ENCODE results near the gene SLC1A5.
A peak's percentile ranks its signal among the peaks of the same experiment; 100 is the strongest.

Gene SLC1A5

GRCh38 chr19:46746281-46747057, 41.9 kb downstream of the SLC1A5 start, which contains the start of gene STRN4:
Gene STRN4, minus strand, starts transcription at chr19:46746450. Its CDS starts 20 bp downstream, at chr19:46746430.
- TF ChIP-seq ZBTB7A (IDR thresholded peaks at IDR 0.05; ENCODE audit: low read depth) (peak; percentile 93), USF1 (IDR thresholded peaks at IDR 0.05) (no peak)

GRCh38 chr19:46745521-46746280, 42.7 kb downstream of the SLC1A5 start, which contains the start of gene FKRP:
Gene FKRP, plus strand, starts transcription at chr19:46746057. Its CDS starts 9,394 bp downstream, at chr19:46755451.
- TF ChIP-seq EGR1 (IDR thresholded peaks at IDR 0.05): no peak
- no peak for TF ChIP-seq MAX (IDR thresholded peaks at IDR 0.05)
- TF ChIP-seq EP300 (IDR thresholded peaks at IDR 0.05; ENCODE audit: borderline replicate concordance): no peak
- TF ChIP-seq TAF1 (IDR thresholded peaks at IDR 0.05; ENCODE audit: low read depth): peak; percentile 82
- no peak for TF ChIP-seq TEAD4 (IDR thresholded peaks at IDR 0.05)
- TF ChIP-seq USF1 (IDR thresholded peaks at IDR 0.05): no peak
- TF ChIP-seq REST (IDR thresholded peaks at IDR 0.05; ENCODE audit: low read depth): no peak
- TF ChIP-seq CEBPB (IDR thresholded peaks at IDR 0.05): no peak
- peak; percentile 93 for TF ChIP-seq YY1 (IDR thresholded peaks at IDR 0.05; ENCODE audit: low read depth)
- no peak for TF ChIP-seq TCF12 (IDR thresholded peaks at IDR 0.05; ENCODE audit: low read depth)
- no peak for TF ChIP-seq FOXM1 (IDR thresholded peaks at IDR 0.05; ENCODE audit: borderline replicate concordance, low read depth)
- no peak for TF ChIP-seq RAD21 (IDR thresholded peaks at IDR 0.05; ENCODE audit: low read depth)
- TF ChIP-seq CREB1 (IDR thresholded peaks at IDR 0.05; ENCODE audit: low read depth): no peak
- no peak for TF ChIP-seq NFIC (IDR thresholded peaks at IDR 0.05)
- TF ChIP-seq ZBTB7A (IDR thresholded peaks at IDR 0.05; ENCODE audit: low read depth): 0 out of 2 replicates have a peak, but pooled peaks have one; percentile 26

GRCh38 chr19:46745030-46745429, 43.4 kb downstream of the SLC1A5 start:
- TF ChIP-seq REST (IDR thresholded peaks at IDR 0.05; ENCODE audit: low read depth) (no peak), FOXM1 (IDR thresholded peaks at IDR 0.05; ENCODE audit: borderline replicate concordance, low read depth) (no peak), RAD21 (IDR thresholded peaks at IDR 0.05; ENCODE audit: low read depth) (no peak), TCF12 (IDR thresholded peaks at IDR 0.05; ENCODE audit: low read depth) (no peak), EGR1 (IDR thresholded peaks at IDR 0.05) (no peak), NFIC (IDR thresholded peaks at IDR 0.05) (no peak), TAF1 (IDR thresholded peaks at IDR 0.05; ENCODE audit: low read depth) (no peak), ZBTB7A (IDR thresholded peaks at IDR 0.05; ENCODE audit: low read depth) (no peak), CREB1 (IDR thresholded peaks at IDR 0.05; ENCODE audit: low read depth) (no peak), MAX (IDR thresholded peaks at IDR 0.05) (no peak), YY1 (IDR thresholded peaks at IDR 0.05; ENCODE audit: low read depth) (no peak), TEAD4 (IDR thresholded peaks at IDR 0.05) (no peak), USF1 (IDR thresholded peaks at IDR 0.05) (no peak), CEBPB (IDR thresholded peaks at IDR 0.05) (no peak), EP300 (IDR thresholded peaks at IDR 0.05; ENCODE audit: borderline replicate concordance) (no peak)

- TF ChIP-seq EP300 (IDR thresholded peaks at IDR 0.05; ENCODE audit: borderline replicate concordance) (no peak), FOXM1 (IDR thresholded peaks at IDR 0.05; ENCODE audit: borderline replicate concordance, low read depth) (no peak)
These were observed 44.2 kb downstream of the SLC1A5 start for GRCh38 chr19:46744005-46744691.

Data from Ishikawa (cell line).